HFF-Myc (cell line): ENCODE measurements around the gene PLSCR4.

ENCODE experiments used
- DNase-seq: peaks from one replicate; pipeline ENCODE4 v3.0.0-alpha.2; 2011; ENCODE audit warnings: low read depth; ENCODE audit errors: extremely low read depth
- H3K4me3 ChIP-seq: replicated peaks from 2 replicates; pipeline ENCODE4 v1.5.1; 2011; ENCODE audit warnings: low read depth, mild to moderate bottlenecking, control low read depth, low read length
- TF ChIP-seq, protein P1 (sequence below): IDR thresholded peaks from 2 replicates; pipeline ENCODE4 v1.5.1; 2012; ENCODE audit warnings: mild to moderate bottlenecking, low read depth, low read length, control low read depth; ENCODE audit errors: missing control alignments

The PLSCR4 gene

DNA sequence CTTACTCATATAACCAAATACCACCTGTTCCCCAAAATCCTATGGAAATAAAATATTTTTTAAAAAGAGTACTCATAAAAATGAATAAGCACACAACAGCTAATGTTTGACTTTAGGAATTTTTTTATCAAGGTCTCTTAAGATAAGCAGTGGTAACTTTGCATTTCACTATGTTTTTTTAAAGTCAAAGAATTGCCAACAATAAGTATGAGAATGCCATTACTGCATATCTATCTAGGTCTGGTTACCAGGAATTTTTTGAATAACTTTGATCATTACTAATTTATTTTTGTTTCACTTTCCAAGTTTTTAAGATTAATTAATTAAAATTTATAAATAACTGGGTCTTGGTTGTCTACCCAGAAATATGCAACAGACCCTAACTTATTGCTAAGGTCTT is 41.5 kb downstream of the PLSCR4 start:
- no peak for DNase-seq
- TF ChIP-seq, protein P1, sequence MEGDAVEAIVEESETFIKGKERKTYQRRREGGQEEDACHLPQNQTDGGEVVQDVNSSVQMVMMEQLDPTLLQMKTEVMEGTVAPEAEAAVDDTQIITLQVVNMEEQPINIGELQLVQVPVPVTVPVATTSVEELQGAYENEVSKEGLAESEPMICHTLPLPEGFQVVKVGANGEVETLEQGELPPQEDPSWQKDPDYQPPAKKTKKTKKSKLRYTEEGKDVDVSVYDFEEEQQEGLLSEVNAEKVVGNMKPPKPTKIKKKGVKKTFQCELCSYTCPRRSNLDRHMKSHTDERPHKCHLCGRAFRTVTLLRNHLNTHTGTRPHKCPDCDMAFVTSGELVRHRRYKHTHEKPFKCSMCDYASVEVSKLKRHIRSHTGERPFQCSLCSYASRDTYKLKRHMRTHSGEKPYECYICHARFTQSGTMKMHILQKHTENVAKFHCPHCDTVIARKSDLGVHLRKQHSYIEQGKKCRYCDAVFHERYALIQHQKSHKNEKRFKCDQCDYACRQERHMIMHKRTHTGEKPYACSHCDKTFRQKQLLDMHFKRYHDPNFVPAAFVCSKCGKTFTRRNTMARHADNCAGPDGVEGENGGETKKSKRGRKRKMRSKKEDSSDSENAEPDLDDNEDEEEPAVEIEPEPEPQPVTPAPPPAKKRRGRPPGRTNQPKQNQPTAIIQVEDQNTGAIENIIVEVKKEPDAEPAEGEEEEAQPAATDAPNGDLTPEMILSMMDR = no peak
- H3K4me3 ChIP-seq = no peak overlapping the region

DNA sequence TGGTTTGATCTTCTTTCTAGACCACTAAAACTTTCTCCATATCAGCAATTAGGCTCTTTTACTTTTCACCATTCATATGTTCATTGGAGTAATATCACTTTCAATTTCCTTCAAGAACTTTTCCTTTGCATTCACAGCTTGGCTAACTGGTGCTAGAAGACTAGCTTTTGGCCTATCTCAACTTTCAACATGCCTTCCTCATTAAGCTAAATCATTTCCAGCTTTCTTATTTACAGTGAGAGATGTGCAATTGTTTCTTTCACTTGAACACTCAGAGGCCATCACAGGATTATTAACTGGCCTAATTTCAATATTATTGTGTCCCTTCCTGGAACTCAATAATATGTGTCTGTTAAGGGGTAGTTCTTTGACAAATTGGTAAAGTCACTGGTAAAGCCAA is 47.1 kb downstream of the PLSCR4 start:
- DNase-seq = no peak
- no peak overlapping the region for H3K4me3 ChIP-seq
- TF ChIP-seq, protein P1 = no peak

DNA sequence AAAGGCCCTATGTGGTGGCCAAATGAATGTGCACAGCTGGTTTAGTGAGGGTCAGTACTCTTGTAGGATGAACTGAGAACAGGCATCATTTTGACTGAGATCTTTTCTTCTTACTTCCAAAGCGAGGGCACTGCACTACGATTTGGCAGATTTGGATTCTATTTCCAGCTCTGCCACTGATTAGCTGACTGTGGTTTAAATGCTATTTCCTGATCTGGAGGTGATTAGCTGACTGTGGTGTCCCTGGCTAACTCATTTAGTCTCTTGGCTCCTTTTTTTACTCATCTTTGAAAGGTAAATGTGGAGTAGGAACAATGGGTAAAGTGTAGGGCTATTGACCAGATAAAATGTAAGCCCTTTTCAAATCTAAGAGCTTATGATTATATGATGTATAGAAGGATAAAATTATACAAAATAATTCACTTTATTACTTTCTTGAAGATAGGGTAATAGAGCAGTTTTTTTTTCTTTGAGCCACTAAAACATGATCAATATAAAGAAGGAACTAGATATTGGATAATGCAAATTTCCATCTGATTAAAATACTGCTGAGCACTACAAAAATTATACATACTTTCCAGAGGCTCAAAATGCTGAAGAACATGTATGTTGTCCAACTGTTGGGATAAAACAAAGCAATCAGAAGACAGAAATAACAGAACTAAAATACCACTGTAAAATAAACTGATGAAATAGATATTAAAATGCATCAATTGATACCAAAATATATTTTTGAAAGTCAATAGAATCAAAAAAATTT is 50.3 kb downstream of the PLSCR4 start:
- H3K4me3 ChIP-seq = no peak overlapping the region
- TF ChIP-seq, protein P1 = no peak
- DNase-seq = no peak

DNA sequence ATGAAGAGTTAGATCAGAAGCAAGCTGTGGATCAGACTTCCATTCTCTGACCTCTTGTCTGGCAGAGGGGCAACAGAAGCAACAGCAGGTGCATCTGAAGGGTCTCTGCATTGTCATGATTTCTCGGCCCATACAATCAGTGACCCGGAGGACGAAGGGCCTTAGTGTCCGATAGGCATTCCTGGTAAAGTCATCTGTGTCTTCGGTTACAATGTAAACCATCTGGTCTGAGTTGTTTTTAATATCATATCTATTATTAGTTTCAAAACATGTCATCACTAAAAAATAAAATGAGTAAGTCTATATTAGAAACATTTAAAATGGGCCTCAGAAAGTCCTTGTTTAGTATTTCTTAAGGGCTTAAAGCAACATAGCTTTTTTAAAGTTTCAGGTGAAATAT is 51.1 kb downstream of the PLSCR4 start:
- H3K4me3 ChIP-seq = no peak overlapping the region
- no peak for DNase-seq
- TF ChIP-seq, protein P1 = no peak

DNA sequence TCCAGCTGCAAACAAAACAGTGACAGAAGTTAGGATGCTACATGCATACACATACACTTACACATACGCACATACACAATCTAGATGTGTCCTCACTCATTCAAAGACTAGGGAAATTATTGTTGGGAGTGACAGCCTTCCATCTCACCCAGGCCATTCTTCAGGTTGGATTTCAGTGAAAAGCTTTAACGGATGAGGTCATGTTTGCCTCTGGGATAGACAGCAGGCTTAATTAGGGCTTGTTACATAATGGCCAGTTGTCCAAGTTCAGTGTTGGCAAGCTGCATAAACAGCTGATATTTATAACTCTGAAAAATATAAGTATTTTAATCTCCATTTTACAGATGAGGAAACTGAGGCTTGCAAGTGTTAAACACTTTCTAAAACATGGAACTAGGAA is 54.1 kb downstream of the PLSCR4 start:
- TF ChIP-seq, protein P1 = no peak
- no peak for DNase-seq
- H3K4me3 ChIP-seq = no peak overlapping the region

DNA sequence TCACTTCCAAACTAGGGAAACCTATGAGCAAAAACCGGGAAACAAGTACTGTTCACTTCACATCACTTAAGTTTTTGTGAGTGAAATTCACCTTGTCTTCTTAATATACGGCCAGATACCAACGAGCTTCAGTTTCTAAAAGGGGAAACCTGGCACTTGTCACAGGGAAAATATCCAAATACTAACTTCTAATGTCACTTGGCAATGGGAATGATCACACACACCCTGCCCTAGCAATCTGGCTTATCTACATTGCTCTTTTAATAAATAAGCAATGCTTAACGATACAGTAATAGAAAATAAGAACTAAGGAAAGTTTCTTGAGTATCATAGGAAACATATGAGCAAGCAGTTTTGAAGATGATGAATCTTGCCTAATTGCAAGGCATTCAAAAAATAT is 55.3 kb downstream of the PLSCR4 start:
- TF ChIP-seq, protein P1 = no peak
- no peak for DNase-seq
- H3K4me3 ChIP-seq = no peak overlapping the region

DNA sequence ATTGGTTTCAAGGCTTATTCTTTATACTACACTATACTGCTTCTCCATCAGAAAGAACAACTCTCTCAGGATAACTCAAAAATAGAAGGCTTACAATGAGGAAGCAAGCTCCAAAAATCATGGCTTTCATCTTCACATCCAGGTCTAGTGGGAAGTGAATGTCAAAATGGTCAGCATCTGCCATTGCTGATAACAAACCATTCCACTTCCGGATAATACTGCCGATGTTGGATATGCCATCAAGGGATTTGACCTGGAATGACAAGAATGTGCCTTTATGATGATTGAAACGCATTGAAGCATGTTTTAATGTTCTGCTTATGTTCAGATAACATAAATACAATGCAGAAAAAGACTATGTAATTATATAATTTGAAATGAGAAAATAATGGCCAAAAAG is 55.9 kb downstream of the PLSCR4 start:
- no peak overlapping the region for H3K4me3 ChIP-seq
- TF ChIP-seq, protein P1 = no peak
- DNase-seq = no peak
